Adrenal gland (tissue), 12 donors: Measurements from ENCODE around the gene DHX34. TPM values are rescaled to one million over a fixed set of nuclear protein-coding genes. Genes with fewer than 3 reads are reported as not detected.

Experiments
- DNase-seq, 7 donors: peaks; one replicate each; pipeline ENCODE4 v3.0.0-alpha.2; 2019 to 2020
- H3K27ac ChIP-seq, 5 donors: fragments of 200-600 bp; sonication (generic) in 4 of 5; 1 replicate in 3 of 5; 2 replicates in 2 of 5; pipeline versions ENCODE4 v1.5.1 to v1.8.0; 2016 to 2020; ENCODE audit warnings: mild to moderate bottlenecking in 1 of 5
- H3K27me3 ChIP-seq: fragments of 200-600 bp; 2 replicates; pipeline ENCODE4 v1.8.0; 2021
- H3K36me3 ChIP-seq, 2 donors: fragments of 200-600 bp; replicated peaks in 1 of 2; 1 replicate in 1 of 2; 2 replicates in 1 of 2; pipeline versions ENCODE4 v1.5.1 to v1.8.0; 2018 to 2022
- H3K4me1 ChIP-seq, 2 donors: fragments of 200-600 bp; replicated peaks in 1 of 2; 1 replicate in 1 of 2; 2 replicates in 1 of 2; pipeline versions ENCODE4 v1.5.1 to v1.8.0; 2018 to 2021
- H3K4me3 ChIP-seq, 4 donors: fragments of 200-600 bp; sonication (generic) in 3 of 4; one replicate each; pipeline ENCODE4 v1.5.1; 2016 to 2018
- H3K9me3 ChIP-seq, 3 donors: fragments of 200-600 bp; sonication (generic) in 1 of 3; replicated peaks in 1 of 3; 1 replicate in 2 of 3; 2 replicates in 1 of 3; pipeline versions ENCODE4 v1.5.1 to v1.8.0; 2016 to 2021
- POLR2A ChIP-seq, 2 donors: fragments of 450-650 bp; IDR thresholded peaks; one replicate each; pipeline ENCODE4 v1.6.1; 2017; ENCODE audit warnings: antibody characterized with exemption in 2 of 2, mild to moderate bottlenecking in 2 of 2, moderate library complexity in 1 of 2
- WGBS, 4 donors: extraction: QIAGEN DNeasy Blood & Tissue Kit in 2 of 4; methylation state at CpG; one replicate each; pipeline versions ENCODE4 v1.1.5 to v1.1.7; 2013 to 2017; 5-methylcytosine and 5-hydroxymethylcytosine counted together
- intact Hi-C, 2 donors: fragments of 100-400 bp; cut with DNase I; formaldehyde crosslinking; loops; one replicate each; pipeline versions ENCODE4 v1.14.1 to v1.15.0; 2022 to 2023
- polyA plus RNA-seq, 3 donors: library from polyadenylated mRNA; stranded (reverse); fragments of 200-250 nt in 2 of 3; fragments of 350-450 nt in 1 of 3; fragmentation: Illumina TruSeq in 1 of 3; extraction: RNeasy Lipid Tissue Mini Kit (QIAGEN cat#74804) in 1 of 3; gene quantifications; one replicate each; pipeline ENCODE4 v1.2.3, GENCODE V29; 2013 to 2014
- total RNA-seq, 9 donors: library from RNA; depleted of rRNA in 4 of 9; stranded (reverse); fragments of >200 nt in 4 of 9; fragments of 120-200 nt in 1 of 9; fragmentation: NEBNext Ultra II Directional in 1 of 9; extraction: Animal tissue kit (Norgen Biotek cat#: 25700) in 1 of 9; gene quantifications; one replicate each; pipeline versions ENCODE4 v1.1.0 to v1.2.4, GENCODE V29; 2013 to 2023
- TF ChIP-seq, protein P1 (sequence below), 6 experiments: fragments of 450-650 bp in 4 of 6; fragments of 200-600 bp in 2 of 6; sonication (generic) in 1 of 6; IDR thresholded peaks; 1 replicate in 5 of 6; 2 replicates in 1 of 6; pipeline versions ENCODE4 v1.5.1 to v1.8.0; 2016 to 2021; ENCODE audit warnings: antibody characterized with exemption in 6 of 6, mild to moderate bottlenecking in 2 of 6, moderate library complexity in 1 of 6
- donor health status: healthy with polysubstance abuse.
- donor health status: Bipolar disorder and iron deficiency.
- donor health status: DM: yes; HTN: yes; CAD: no.
- donor health status: DM: no; HTN: no; CAD: no.
- donor health status: DM: no; HTN: no; CAD: no.
- donor health status: DM: yes; HTN: yes; CAD: no.

The DHX34 gene
- total and polyA plus RNA-seq, 12 donors, result 5.0 to 49.7 (median 11.2) TPM

DNA sequence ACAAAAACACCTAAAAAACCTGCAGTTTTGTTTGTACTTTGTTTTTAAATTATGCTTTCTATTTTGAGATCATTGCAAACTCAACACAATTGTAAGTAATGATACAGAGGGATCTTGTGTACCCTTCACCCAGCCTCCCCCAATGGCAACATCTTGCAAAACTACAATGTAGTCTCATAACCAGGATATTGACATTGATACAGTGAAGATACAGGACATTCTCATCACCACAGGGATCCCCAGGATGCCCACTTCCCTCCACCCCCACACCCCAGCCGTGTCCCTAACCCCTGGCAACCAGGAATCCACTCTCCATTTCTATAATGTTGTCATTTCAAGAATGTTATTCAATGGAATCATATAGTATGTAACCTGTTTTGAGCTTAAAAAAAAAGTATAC lies 27.5 kb upstream of the DHX34 start:
- no peaks in the 10 kb centered on the region for H3K9me3 ChIP-seq
- TF ChIP-seq, protein P1, sequence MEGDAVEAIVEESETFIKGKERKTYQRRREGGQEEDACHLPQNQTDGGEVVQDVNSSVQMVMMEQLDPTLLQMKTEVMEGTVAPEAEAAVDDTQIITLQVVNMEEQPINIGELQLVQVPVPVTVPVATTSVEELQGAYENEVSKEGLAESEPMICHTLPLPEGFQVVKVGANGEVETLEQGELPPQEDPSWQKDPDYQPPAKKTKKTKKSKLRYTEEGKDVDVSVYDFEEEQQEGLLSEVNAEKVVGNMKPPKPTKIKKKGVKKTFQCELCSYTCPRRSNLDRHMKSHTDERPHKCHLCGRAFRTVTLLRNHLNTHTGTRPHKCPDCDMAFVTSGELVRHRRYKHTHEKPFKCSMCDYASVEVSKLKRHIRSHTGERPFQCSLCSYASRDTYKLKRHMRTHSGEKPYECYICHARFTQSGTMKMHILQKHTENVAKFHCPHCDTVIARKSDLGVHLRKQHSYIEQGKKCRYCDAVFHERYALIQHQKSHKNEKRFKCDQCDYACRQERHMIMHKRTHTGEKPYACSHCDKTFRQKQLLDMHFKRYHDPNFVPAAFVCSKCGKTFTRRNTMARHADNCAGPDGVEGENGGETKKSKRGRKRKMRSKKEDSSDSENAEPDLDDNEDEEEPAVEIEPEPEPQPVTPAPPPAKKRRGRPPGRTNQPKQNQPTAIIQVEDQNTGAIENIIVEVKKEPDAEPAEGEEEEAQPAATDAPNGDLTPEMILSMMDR (IDR thresholded peaks at IDR 0.05), result no peak
- no peak for TF ChIP-seq POLR2A (IDR thresholded peaks at IDR 0.05)
- WGBS, 4 donors, result 67 to 89% (median 84%) methylated on average over 1 of the region's 1 CpG
- peak overlapping the region in 1 of 5 donors; percentile 55 for H3K27ac ChIP-seq
- intact Hi-C loops, result no loop called here
- no peaks in the 10 kb centered on the region for H3K36me3 ChIP-seq
- DNase-seq, result no peak
- H3K4me3 ChIP-seq, result no peak overlapping the region
- no peaks in the 10 kb centered on the region for H3K4me1 ChIP-seq
- H3K27me3 ChIP-seq, result no peaks in the 10 kb centered on the region

DNA sequence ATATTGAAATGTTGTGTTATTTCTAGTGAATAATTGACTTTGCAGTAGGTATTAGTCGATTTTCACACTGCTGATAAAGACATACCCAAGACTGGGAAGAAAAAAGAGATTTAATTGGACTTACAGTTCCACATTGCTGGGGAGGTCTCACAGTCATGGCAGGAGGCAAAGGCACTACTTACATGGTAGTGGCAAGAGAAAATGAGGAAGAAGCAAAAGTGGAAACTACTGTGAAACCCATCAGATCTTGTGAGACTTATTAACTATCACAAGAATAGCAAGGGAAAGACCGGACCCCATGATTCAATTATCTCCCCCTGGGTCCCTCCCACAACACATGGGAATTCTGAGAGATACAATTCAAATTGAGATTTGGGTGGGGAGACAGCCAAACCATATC lies 27.1 kb upstream of the DHX34 start:
- no peaks in the 10 kb centered on the region for H3K36me3 ChIP-seq
- H3K27me3 ChIP-seq, result no peaks in the 10 kb centered on the region
- TF ChIP-seq POLR2A (IDR thresholded peaks at IDR 0.05), result no peak
- TF ChIP-seq, protein P1 (IDR thresholded peaks at IDR 0.05), result no peak
- H3K9me3 ChIP-seq, result no peaks in the 10 kb centered on the region
- intact Hi-C loops, result no loop called here
- peak overlapping the region in 2 of 5 donors; percentile 55 to 78 for H3K27ac ChIP-seq
- 69 to 80% (median 75%) methylated on average over 2 of the region's 2 CpGs for WGBS, 4 donors
- DNase-seq, result no peak
- no peak overlapping the region for H3K4me3 ChIP-seq
- no peaks in the 10 kb centered on the region for H3K4me1 ChIP-seq

DNA sequence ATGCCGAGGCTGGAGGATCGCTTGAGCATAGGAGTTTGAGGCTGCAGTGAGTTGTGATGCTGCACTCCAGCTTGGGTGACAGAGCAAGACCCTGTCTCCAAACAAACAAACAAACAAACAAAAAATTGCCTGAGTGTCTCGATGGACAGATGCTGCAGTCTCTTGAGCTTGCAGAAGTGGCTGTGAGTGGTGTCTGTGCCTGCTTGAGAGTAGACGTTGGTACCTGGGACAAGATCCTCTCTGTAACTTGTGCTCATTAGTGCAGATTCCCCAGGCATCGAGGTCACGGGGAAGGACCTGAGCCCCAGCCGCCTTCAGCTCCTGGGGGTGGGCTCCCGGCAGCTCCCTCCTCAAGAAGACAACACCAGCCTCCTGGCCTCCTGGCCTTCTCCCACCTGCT lies 25.7 kb upstream of the DHX34 start:
- intact Hi-C loops, result no loop called here
- no peaks in the 10 kb centered on the region for H3K36me3 ChIP-seq
- DNase-seq, result no peak
- H3K27me3 ChIP-seq, result no peaks in the 10 kb centered on the region
- TF ChIP-seq, protein P1 (IDR thresholded peaks at IDR 0.05), result no peak
- TF ChIP-seq POLR2A (IDR thresholded peaks at IDR 0.05), result no peak
- H3K4me1 ChIP-seq, result no peaks in the 10 kb centered on the region
- H3K27ac ChIP-seq, result peak overlapping the region in 2 of 5 donors; percentile 78 to 86
- H3K4me3 ChIP-seq, result no peak overlapping the region
- H3K9me3 ChIP-seq, result no peaks in the 10 kb centered on the region
- WGBS, 4 donors, result 62 to 74% (median 68%) methylated on average over 5 to 8 of the region's 8 CpGs

DNA sequence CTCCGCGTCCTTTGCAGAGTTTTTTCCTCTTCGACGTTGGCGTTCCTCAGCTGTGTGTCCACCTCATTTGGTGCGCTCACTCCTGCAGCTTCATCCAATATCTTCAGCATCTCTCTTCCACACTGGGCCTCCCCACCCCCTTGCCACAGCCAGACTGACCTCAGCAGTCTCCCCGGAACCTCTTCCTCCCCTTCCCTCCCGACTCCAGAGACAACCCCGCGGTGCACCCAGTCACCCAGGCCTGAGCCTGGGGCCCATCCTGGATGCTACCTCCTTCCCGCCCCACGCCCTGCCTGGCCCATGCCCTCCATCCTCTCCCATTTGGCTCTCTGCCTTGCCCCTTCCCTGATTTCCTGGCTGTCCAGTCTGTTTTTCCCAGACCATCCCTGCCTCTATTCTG lies 25.2 kb upstream of the DHX34 start:
- Histone ChIP-seq H3K27me3 (no peaks in the 10 kb centered on the region), H3K9me3 (no peaks in the 10 kb centered on the region), H3K27ac (peak overlapping the region; percentile 45 to 86 (median 60)), H3K36me3 (no peaks in the 10 kb centered on the region), H3K4me3 (no peak overlapping the region), H3K4me1 (no peaks in the 10 kb centered on the region)
- intact Hi-C loops, result no loop called here
- peak in 1 of 7 donors; percentile 31 for DNase-seq
- TF ChIP-seq POLR2A (IDR thresholded peaks at IDR 0.05), result no peak
- 69 to 78% (median 74%) methylated on average over 12 of the region's 12 CpGs for WGBS, 4 donors

DNA sequence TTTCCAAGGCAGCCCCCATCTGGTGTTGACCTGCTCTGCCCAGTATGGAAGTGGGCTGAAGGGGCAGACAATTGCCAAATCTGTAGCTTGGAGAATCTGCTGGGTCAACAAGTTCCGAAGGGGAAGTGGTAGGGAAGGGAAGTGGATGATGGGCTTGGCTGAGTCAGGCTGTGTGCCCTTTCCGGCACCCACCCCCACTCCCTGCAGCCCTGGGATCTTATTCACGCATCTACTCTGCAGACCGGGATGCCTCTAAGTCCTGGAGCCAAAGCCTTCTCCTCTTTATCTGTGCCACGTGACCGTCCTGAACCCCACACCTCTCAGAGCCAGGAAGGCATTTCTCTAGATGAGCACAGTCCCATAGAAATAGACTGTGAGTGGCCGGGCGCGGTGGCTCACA lies 24.6 kb upstream of the DHX34 start:
- WGBS, 4 donors, result 47 to 59% (median 51%) methylated on average over 4 to 9 of the region's 9 CpGs
- H3K4me1 ChIP-seq, result no peaks in the 10 kb centered on the region
- no peaks in the 10 kb centered on the region for H3K9me3 ChIP-seq
- no peak overlapping the region for H3K4me3 ChIP-seq
- no peaks in the 10 kb centered on the region for H3K36me3 ChIP-seq
- TF ChIP-seq, protein P1 (IDR thresholded peaks at IDR 0.05), result no peak
- TF ChIP-seq POLR2A (IDR thresholded peaks at IDR 0.05), result no peak
- peak overlapping the region in 4 of 5 donors; percentile 59 to 86 (median 69) for H3K27ac ChIP-seq
- intact Hi-C loops, result no loop called here
- peak in 6 of 7 donors; percentile 52 to 69 (median 61) for DNase-seq
- no peaks in the 10 kb centered on the region for H3K27me3 ChIP-seq
